HG03196 (cell line): ENCODE results near the gene CFAP107.
"Not testable (repeated sequence)": the region's sequence is repeated elsewhere in the genome, so short reads cannot be mapped to it uniquely, and the experiment has no call there.

ENCODE experiments used
- ATAC-seq: cut with Tn5 transposase; IDR thresholded peaks from one replicate; pipeline ENCODE4 v1.9.1; 2021; ENCODE audit not compliant: unreplicated experiment

CFAP107 gene

GRCh38 chr1:12776801-12777557 is 31.0 kb downstream of the CFAP107 start:
- ATAC-seq = no peak

GRCh38 chr1:12778061-12778460 is 32.1 kb downstream of the CFAP107 start:
- ATAC-seq = no peak

GRCh38 chr1:12778907-12779306 is 32.9 kb downstream of the CFAP107 start:
- no peak for ATAC-seq

- ATAC-seq = not testable (repeated sequence)
These were observed 35.5 kb downstream of the CFAP107 start for GRCh38 chr1:12781488-12781887.

- not testable (repeated sequence) for ATAC-seq
These were observed 37.8 kb downstream of the CFAP107 start for GRCh38 chr1:12783783-12784182.

GRCh38 chr1:12784729-12785128 is 38.7 kb downstream of the CFAP107 start:
- ATAC-seq = not testable (repeated sequence)

GRCh38 chr1:12791097-12791496 is 45.1 kb downstream of the CFAP107 start, which contains the start of gene PRAMEF1:
PRAMEF1 (plus strand) TSS chr1:12791397; CDS start chr1:12793228, 1,831 bp downstream.
- not testable (repeated sequence) for ATAC-seq

- ATAC-seq = no peak
These were observed 52.9 kb downstream of the CFAP107 start for GRCh38 chr1:12798911-12799310.

- no peak for ATAC-seq
These were observed 53.7 kb downstream of the CFAP107 start for GRCh38 chr1:12799730-12800129.

GRCh38 chr1:12809933-12810332 is 63.9 kb downstream of the CFAP107 start:
- ATAC-seq = no peak

- ATAC-seq = no peak
These were observed 64.8 kb downstream of the CFAP107 start for GRCh38 chr1:12810691-12811408.

- ATAC-seq = no peak
These were observed 65.4 kb downstream of the CFAP107 start for GRCh38 chr1:12811409-12811784.
